ENCODE measurements around the gene LOXL3. TPM values are rescaled to one million over a fixed set of nuclear protein-coding genes. Genes with fewer than 3 reads are reported as not detected.
A peak's percentile ranks its signal among the peaks of the same experiment; 100 is the strongest.

LOXL3 gene
- total and polyA plus RNA-seq, 5 experiments from 2014 or later, result 0.06 to 0.22 (median 0.10) TPM; not detected in 1

DNA sequence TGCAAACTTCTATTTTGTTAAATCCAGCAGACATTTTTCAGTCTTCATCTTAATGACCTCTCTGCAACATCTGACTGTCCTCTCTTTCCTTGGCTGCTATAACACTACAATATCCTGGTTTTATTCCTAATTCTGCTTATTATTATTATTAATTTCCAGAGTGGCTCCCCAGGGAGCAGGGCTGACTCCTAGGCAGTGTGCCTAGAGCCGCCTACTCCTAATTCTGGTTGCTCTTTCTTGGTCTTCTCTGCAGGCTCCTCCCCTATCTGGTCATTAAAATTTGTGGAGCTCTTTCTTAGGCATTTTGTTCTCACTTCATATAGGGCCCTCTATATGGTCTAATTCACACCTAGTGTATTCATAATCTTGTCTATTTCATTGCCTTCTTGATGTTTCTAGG, 10.8 kb downstream of the LOXL3 start:
- no peak for DNase-seq
- Mint-ChIP-seq H3K4me3 (no peak overlapping the region), H3K9me3 (no peaks in the 10 kb centered on the region), H3K27me3 (peaks cover 30 to 67% (median 33%) of the 10 kb centered on the region in 5 donors), H3K36me3 (peaks cover 0 to 2% (median 2%) of the 10 kb centered on the region in 3 donors), H3K27ac (no peak overlapping the region), H3K4me1 (peaks cover 0 to 10% (median 1%) of the 10 kb centered on the region in 4 donors)
- ATAC-seq, result no peak
- POLR2A ChIA-PET, result interaction anchor here (1.9 kb wide), 1 partner anchor 14 kb away, joined by 7 read pairs; the partner anchor contains the start of genes AUP1 and HTRA2

DNA sequence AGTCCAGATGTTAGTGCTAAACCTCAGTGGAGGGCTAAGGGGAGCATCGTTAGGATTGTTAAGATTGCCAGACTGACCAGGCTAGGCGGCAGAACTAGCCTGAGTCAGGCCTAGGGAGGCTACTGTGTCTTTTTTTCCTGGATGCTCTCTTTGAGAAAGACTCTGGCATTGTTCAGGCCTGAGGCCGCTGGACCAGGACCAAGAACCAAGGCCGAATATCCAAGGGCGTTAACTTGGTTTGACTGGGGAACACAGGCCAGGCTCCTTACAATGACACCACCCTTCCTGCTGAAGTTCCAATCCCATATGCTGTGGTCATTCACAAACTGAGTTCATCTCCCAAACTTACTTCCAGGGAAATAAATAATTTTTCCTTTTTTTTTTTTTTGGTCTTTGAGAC, 13.5 kb downstream of the LOXL3 start:
- peaks cover 0 to 8% (median 3%) of the 10 kb centered on the region in 4 donors for H3K4me1 Mint-ChIP-seq
- POLR2A ChIA-PET, result interaction anchor here (1.1 kb wide), 1 partner anchor 9 kb away, joined by 3 read pairs; no protein-coding TSS in a partner anchor
- H3K36me3 Mint-ChIP-seq, result peaks cover 0 to 2% (median 2%) of the 10 kb centered on the region in 3 donors
- no peaks in the 10 kb centered on the region for H3K9me3 Mint-ChIP-seq
- H3K4me3 Mint-ChIP-seq, result no peak overlapping the region
- no peak overlapping the region for H3K27ac Mint-ChIP-seq
- DNase-seq, result no peak
- H3K27me3 Mint-ChIP-seq, result peaks cover 19 to 44% (median 22%) of the 10 kb centered on the region in 5 donors
- no peak for ATAC-seq

DNA sequence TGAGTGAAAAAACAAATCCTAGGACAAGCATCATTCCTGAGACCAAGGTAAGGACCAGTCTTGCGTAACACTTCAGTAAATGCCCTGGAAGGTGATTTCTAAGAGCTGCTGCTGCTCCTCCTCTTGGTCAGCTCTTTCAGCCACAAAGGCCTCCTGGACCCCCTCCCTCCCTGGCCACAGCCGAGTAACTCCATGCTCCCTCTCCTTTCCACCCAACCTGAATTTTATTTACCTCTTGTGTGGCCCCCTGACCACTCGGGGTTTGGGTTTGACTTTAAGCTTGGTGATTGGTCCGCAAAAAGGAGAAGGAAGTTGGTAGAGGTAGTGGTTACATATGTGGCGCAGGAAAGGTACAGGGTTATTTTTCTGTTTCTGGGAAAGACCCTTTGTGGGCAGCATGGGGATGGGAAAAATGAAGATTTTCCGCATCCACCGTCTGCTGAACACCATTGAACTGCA, 14.8 kb downstream of the LOXL3 start:
- Mint-ChIP-seq H3K36me3 (peaks cover 0 to 2% (median 2%) of the 10 kb centered on the region in 3 donors), H3K27me3 (peaks cover 16 to 42% (median 22%) of the 10 kb centered on the region in 5 donors), H3K4me3 (peak overlapping the region in 1 of 10 donors; percentile 52), H3K27ac (no peak overlapping the region), H3K9me3 (no peaks in the 10 kb centered on the region), H3K4me1 (peaks cover 0 to 8% (median 3%) of the 10 kb centered on the region in 4 donors)
- no peak for DNase-seq
- POLR2A ChIA-PET, result interaction anchor here (0.6 to 1.2 kb wide), 3 partner anchors 9 to 81 kb away, joined by 3 to 4 read pairs (median 3); partner anchors contain the start of genes AUP1, HTRA2 and WBP1
- no peak for ATAC-seq

DNA sequence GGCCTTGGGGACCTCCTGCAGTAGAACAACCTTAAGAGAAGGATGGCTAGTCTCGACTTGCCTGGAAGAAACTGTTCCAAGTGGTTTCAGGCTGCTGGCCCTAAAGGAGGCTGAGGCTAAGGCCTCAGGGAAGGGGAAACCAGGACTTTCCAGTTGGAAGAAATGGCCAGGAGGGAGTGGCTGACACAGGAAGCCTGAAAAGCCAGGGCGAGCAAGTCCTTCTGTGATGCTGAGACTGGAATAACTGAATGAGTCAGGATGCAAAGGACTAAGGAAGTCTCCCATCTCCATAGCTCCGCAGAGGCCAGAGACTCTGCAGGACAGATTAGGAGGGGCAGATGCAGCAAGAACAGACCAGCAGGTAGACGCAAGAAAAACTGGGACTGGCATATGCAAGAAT, 16.6 kb downstream of the LOXL3 start:
- Mint-ChIP-seq H3K9me3 (no peaks in the 10 kb centered on the region), H3K27me3 (peaks cover 7 to 31% (median 13%) of the 10 kb centered on the region in 5 donors), H3K27ac (no peak overlapping the region), H3K36me3 (peaks cover 0 to 8% (median 3%) of the 10 kb centered on the region in 3 donors), H3K4me3 (no peak overlapping the region), H3K4me1 (peaks cover 4 to 10% (median 8%) of the 10 kb centered on the region in 4 donors)
- no peak for DNase-seq
- no peak for ATAC-seq
- POLR2A ChIA-PET, result no interaction called here

DNA sequence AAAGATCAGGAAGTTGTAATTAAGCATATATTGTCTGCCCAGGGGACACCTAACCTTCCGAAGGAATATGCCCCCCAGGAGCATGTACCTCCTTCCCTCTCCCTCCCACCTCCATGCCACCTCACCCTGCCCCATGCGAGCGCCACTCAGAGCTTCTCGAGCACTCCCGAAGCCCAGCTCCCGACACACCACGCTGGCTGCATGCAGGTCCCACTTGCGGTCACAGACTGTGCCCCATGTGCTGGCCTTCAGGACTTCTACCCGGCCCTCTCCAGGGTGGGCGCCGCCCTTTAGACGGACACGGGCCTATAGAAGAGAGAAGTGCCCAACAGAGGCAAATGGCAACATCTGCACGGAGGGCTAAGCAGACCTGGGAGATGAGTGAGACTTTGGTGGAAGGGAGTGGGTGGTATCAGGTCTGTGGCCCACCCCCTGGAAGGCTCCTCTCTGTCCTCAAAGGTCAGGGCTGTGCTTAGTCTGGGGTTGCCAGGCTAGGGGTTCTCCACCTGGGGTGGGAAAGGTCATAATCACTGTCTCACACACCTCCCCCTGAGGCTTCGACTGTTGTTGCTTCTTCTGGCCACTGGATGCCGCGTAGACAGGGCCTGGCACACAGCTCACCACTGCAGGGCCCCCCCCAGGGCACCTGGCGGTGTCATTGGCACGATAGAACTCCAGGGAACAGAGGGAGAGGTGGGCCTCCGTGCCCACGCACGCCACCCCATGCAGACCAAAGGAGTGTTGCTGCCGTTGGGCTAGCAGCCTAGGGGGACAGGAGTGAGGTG, 17.4 kb downstream of the LOXL3 start:
- Mint-ChIP-seq H3K4me1 (peaks cover 11 to 18% (median 15%) of the 10 kb centered on the region in 4 donors), H3K36me3 (peaks cover 0 to 10% (median 3%) of the 10 kb centered on the region in 3 donors), H3K9me3 (no peaks in the 10 kb centered on the region), H3K27ac (no peak overlapping the region), H3K27me3 (peaks cover 7 to 27% (median 12%) of the 10 kb centered on the region in 5 donors), H3K4me3 (no peak overlapping the region)
- POLR2A ChIA-PET, result interaction anchor here (1.5 kb wide), 1 partner anchor 13 kb away, joined by 3 read pairs; no protein-coding TSS in a partner anchor
- DNase-seq (no peak), ATAC-seq (no peak)

DNA sequence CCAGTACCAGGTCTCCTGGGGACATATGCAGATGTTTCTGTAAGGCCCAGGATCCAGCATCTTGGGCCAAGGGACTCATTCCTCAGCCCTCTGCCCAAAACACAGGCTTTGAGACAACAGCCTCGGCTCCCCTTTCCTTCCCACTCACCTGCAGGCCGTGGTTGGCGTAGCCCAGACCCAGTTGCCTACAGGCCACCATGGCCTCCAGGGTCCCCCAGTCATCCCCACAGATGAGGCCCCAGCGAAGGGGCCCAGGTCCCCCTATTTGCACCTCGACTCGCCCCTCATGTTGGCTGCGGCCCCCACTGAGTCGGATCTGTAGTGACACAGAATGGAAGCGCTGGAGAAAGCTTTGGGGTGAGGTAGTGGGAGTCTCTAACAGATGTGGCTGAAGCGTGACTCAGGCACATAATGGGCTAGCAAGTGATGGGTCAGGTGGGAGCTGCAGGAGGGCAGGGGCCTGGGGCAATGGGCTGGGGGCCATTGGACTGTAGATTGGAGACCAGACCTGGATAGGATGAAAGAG, 18.2 kb downstream of the LOXL3 start:
- ATAC-seq (no peak), DNase-seq (no peak)
- Mint-ChIP-seq H3K9me3 (no peaks in the 10 kb centered on the region), H3K4me3 (no peak overlapping the region), H3K36me3 (peaks cover 0 to 8% (median 3%) of the 10 kb centered on the region in 3 donors), H3K27me3 (peaks cover 5 to 22% (median 12%) of the 10 kb centered on the region in 5 donors), H3K4me1 (peaks cover 19 to 26% (median 21%) of the 10 kb centered on the region in 4 donors), H3K27ac (peak overlapping the region in 2 of 10 donors; percentile 31 to 43)
- POLR2A ChIA-PET, result interaction anchor here (1.5 kb wide), 1 partner anchor 14 kb away, joined by 3 read pairs; no protein-coding TSS in a partner anchor

DNA sequence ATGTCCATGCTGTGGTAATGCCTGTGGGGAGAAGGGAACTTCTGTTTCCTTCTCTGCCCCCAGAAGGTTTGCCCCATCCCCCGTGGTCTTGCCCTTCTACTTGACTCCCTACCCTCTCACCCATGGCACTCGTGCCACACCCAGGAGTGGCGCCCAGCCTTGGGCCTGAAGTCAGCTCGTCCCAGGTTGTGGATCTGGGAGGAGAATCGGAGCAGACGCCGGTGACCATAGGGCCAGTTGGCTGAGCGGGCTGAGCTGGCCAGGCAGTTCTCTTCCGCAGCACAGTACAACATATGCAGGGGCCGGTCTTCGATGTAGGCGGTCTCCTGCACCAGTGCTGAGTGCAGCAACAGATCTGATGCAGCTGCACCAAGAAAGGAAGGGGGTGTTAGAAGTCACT, 19.3 kb downstream of the LOXL3 start:
- Mint-ChIP-seq H3K36me3 (peaks cover 0 to 8% (median 3%) of the 10 kb centered on the region in 3 donors), H3K4me3 (no peak overlapping the region), H3K27me3 (peaks cover 3 to 15% (median 8%) of the 10 kb centered on the region in 5 donors), H3K9me3 (no peaks in the 10 kb centered on the region), H3K27ac (no peak overlapping the region), H3K4me1 (peaks cover 19 to 28% (median 22%) of the 10 kb centered on the region in 4 donors)
- POLR2A ChIA-PET, result interaction anchor here (5.7 kb wide), 1 partner anchor 77 kb away, joined by 45 read pairs; the partner anchor contains the start of genes INO80B and WBP1
- ATAC-seq (no peak), DNase-seq (no peak)

DNA sequence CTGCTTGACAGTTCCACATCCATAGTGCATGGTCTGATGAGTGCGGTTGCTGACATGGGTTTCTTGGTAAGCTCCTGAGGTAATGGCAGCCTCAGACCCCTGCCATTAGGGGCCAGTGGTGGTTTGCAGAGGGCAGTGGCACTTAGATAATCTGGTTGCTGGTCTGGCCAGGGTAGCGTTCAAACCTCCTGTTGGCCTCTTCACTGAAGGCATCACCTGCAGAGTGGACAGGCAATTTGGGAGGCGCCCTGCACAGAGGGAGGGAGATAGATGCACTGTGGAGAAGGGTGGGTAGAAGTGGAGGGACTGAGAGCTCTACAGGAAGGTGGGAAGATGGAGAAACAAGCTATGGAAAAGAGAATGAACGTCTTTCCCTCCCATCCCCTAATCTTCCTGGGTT, 20.3 kb downstream of the LOXL3 start:
- H3K27me3 Mint-ChIP-seq, result peaks cover 0 to 5% (median 0%) of the 10 kb centered on the region in 5 donors
- POLR2A ChIA-PET, result interaction anchor here (0.6 to 5.7 kb wide), 2 partner anchors 48 to 76 kb away, joined by 3 to 45 read pairs; partner anchors contain the start of genes INO80B and WBP1
- ATAC-seq (no peak), DNase-seq (no peak)
- H3K36me3 Mint-ChIP-seq, result peaks cover 0 to 8% (median 3%) of the 10 kb centered on the region in 3 donors
- no peaks in the 10 kb centered on the region for H3K9me3 Mint-ChIP-seq
- H3K4me1 Mint-ChIP-seq, result peaks cover 20 to 30% (median 26%) of the 10 kb centered on the region in 4 donors
- no peak overlapping the region for H3K4me3 Mint-ChIP-seq
- H3K27ac Mint-ChIP-seq, result peak overlapping the region in 1 of 10 donors; percentile 73

DNA sequence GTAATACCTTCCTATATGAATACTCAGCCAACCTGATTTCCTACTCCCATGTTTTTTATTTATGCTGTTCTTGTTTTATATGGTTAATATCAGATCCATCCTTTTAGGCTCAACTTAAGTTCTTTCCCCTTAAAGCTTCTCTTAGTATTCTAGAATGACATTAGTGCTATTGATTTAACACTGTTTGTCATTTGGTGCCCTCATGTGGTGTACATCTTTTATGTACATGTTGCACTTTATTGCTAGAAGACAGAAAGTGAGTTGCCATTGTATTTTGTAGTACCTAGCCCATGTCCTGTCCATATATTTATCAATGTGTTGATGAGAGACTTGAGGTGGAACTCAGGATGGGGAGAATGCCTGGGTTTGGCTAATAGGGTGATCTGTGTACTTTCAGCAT, 21.5 kb downstream of the LOXL3 start:
- no peak for ATAC-seq
- Mint-ChIP-seq H3K4me3 (peak overlapping the region in 9 of 10 donors; percentile 20 to 89 (median 68)), H3K9me3 (no peaks in the 10 kb centered on the region), H3K27ac (peak overlapping the region in 9 of 10 donors; percentile 1 to 97 (median 49)), H3K4me1 (peaks cover 23 to 40% (median 37%) of the 10 kb centered on the region in 4 donors), H3K27me3 (peaks cover 0 to under 1% (median 0%) of the 10 kb centered on the region in 5 donors), H3K36me3 (peaks cover 0 to 20% (median 8%) of the 10 kb centered on the region in 3 donors)
- POLR2A ChIA-PET, result interaction anchor here (1.9 to 5.7 kb wide), 3 partner anchors 50 to 75 kb away, joined by 8 to 45 read pairs (median 31); partner anchors contain the start of genes CCDC142, INO80B, MRPL53 and TTC31
- DNase-seq, result peak in 2 of 10 donors; percentile 50 to 53

DNA sequence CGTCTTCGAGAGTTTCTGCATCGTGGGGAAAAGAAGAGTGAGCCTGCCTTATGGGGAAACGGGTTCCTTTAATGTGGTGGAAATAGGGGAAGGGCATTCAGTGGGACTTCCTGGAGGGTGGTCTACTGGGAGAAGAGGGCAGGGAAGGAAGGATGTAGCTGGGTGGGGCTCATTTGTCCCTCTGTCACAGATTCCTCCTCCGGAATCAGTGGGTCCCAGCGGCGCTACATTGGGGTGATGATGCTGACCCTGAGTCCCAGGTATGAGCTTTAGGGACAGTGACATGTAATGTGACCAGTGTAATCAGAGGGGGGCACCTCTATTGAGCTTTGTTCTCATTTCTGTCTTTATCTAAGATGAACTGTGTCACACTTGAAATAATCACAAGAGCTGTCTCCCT, 22.1 kb downstream of the LOXL3 start:
- POLR2A ChIA-PET, result interaction anchor here (1.1 to 5.7 kb wide), 5 partner anchors 8 to 74 kb away, joined by 3 to 45 read pairs (median 31); partner anchors contain the start of genes CCDC142, INO80B, MRPL53 and TLX2
- ATAC-seq (no peak), DNase-seq (no peak)
- peaks cover 0 to 25% (median 14%) of the 10 kb centered on the region in 3 donors for H3K36me3 Mint-ChIP-seq
- peaks cover 22 to 43% (median 40%) of the 10 kb centered on the region in 4 donors for H3K4me1 Mint-ChIP-seq
- peak overlapping the region in 8 of 10 donors; percentile 25 to 96 (median 90) for H3K4me3 Mint-ChIP-seq
- no peaks in the 10 kb centered on the region for H3K27me3 Mint-ChIP-seq
- H3K27ac Mint-ChIP-seq, result peak overlapping the region in 8 of 10 donors; percentile 26 to 97 (median 66)
- H3K9me3 Mint-ChIP-seq, result no peaks in the 10 kb centered on the region

DNA sequence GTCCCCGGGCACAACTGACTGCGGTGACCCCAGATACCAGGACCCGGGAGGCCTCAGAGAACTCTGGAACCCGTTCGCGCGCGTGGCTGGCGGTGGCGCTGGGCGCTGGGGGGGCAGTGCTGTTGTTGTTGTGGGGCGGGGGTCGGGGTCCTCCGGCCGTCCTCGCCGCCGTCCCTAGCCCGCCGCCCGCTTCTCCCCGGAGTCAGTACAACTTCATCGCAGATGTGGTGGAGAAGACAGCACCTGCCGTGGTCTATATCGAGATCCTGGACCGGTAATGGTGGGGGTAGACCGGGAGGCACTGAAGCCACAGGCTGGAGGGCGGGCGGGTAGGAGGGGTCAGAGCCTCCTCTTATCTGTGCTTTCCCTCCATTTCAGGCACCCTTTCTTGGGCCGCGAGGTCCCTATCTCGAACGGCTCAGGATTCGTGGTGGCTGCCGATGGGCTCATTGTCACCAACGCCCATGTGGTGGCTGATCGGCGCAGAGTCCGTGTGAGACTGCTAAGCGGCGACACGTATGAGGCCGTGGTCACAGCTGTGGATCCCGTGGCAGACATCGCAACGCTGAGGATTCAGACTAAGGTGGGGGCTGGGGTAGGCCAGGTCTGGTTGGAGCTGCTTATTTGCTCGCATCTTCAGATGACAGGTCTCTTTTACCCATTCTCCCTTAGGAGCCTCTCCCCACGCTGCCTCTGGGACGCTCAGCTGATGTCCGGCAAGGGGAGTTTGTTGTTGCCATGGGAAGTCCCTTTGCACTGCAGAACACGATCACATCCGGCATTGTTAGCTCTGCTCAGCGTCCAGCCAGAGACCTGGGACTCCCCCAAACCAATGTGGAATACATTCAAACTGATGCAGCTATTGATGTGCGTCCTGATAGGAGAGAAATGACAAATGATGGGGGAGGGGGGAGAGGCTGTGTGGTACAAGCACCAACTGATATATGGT, 23.2 kb downstream of the LOXL3 start:
- peak overlapping the region; percentile 89 to 96 (median 94) for H3K4me3 Mint-ChIP-seq

More for the DNA sequence above, 23.2 kb downstream of the LOXL3 start:
- Mint-ChIP-seq H3K36me3 (peaks cover 4 to 34% (median 19%) of the 10 kb centered on the region in 3 donors), H3K4me1 (peaks cover 22 to 50% (median 43%) of the 10 kb centered on the region in 4 donors), H3K27me3 (no peaks in the 10 kb centered on the region), H3K27ac (peak overlapping the region; percentile 37 to 97 (median 93)), H3K9me3 (no peaks in the 10 kb centered on the region)
- DNase-seq (peak in 8 of 10 donors; percentile 21 to 51 (median 40)), ATAC-seq (peak; percentile 23 to 33)
- POLR2A ChIA-PET, result interaction anchor here (0.6 to 5.7 kb wide), 19 partner anchors 8 to 702 kb away, joined by 3 to 45 read pairs (median 4); partner anchors contain the start of genes C2orf81, CCDC142, INO80B and LBX2

All from naive thymus-derived CD8-positive, alpha-beta T cell (primary cell).